Daoy (cell line): Measurements from ENCODE around the gene MAST2. TPM values are rescaled to one million over a fixed set of nuclear protein-coding genes. Genes with fewer than 3 reads are reported as not detected.
A peak's percentile ranks its signal among the peaks of the same experiment; 100 is the strongest.
"Not testable (repeated sequence)": the region's sequence is repeated elsewhere in the genome, so short reads cannot be mapped to it uniquely, and the experiment has no call there.

Experiments
- DNase-seq: peaks from one replicate; pipeline ENCODE4 v3.0.0-alpha.2; 2015; ENCODE audit warnings: low read depth
- total RNA-seq: library from RNA; depleted of rRNA; stranded (reverse); fragments of >200 nt; shearing (Covaris generic); gene quantifications from 2 replicates; pipeline ENCODE4 v1.2.3, GENCODE V29; 2014

Gene MAST2
- total RNA-seq, 1 experiment from 2014 or later, result 10.7 TPM

- DNase-seq, result not testable (repeated sequence)
These were observed 128.8 kb downstream of the MAST2 start for GRCh38 chr1:45932205-45932604.

DNA sequence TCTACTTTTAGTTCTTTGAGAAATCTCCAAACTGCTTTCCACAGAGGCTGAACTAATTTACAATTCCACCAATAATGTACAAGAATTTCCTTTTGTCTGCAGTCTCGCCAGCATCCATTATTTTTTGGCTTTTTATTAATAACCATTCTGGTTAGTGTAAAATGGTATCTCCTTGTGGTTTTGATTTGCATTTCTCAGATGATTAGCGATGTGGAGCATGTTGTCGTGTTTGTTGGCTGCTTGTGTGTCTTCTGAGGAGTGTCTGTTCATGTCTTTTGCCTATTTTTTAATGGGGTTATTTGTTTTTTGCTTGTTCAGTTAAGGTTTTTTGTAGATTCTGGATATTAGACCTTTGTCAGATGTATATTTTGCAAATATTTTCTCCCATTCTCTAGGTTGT, 131.5 kb downstream of the MAST2 start:
- no peak for DNase-seq

DNA sequence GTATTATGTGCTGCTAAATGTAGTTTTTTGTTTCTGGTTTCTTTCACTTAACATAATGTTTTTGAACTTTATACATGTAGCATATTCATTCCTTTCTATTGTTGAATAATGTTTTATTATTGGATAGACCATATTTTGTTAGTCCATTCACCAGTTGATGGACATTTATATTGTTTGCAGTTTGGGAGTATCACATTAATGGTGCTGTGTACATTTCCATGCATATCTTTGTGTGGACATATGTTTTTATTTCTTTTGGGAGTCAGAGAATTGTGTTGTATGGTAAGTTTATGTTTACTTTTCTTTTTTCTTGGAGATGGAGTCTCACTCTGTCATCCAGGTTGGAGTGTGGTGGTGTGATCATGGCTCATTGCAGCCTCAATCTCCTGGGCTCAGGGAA, 134.6 kb downstream of the MAST2 start:
- no peak for DNase-seq

- no peak for DNase-seq
These were observed 139.0 kb downstream of the MAST2 start for GRCh38 chr1:45942411-45942810.

GRCh38 chr1:45943185-45943584, 139.8 kb downstream of the MAST2 start:
- no peak for DNase-seq

DNA sequence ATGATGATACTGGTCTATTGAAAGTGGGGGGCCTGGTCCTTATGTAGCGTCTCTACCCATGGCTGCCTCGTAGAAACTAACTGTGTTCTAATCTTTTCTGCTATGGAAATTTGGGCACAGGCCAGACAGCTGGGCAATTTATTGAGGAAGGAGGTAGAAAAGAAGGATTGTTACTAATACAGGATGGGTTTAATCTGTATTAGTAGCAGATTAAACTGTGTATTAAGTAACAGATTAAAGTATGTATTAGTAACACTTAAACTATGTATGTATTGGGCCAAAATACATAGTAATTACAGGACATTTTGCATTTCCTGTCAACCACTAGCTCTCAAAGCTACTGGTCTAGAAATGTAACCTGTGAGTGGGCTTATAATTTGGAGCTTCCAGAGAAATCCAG, 142.0 kb downstream of the MAST2 start:
- DNase-seq, result no peak

DNA sequence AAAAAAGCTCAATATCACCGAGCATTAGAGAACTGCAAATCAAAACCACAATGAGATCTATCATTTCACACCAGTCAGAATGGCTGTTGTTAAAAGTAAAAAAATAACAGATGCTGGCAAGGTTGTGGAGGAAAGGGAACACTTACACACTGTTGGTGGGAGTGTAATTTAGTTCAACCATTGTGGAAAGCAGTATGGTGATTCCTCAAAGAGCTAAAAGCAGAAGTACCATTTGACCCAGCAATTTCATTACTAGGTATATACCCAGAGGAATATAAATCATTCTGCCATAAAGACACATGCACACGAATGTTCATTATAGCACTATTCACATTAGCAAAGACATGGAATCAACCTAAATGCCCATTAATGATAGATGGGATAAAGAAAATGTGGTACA, 146.1 kb downstream of the MAST2 start:
- DNase-seq, result not testable (repeated sequence)

- no peak for DNase-seq
These were observed 148.7 kb downstream of the MAST2 start for GRCh38 chr1:45952072-45952471.

- DNase-seq, result peak; percentile 41
These were observed 150.8 kb downstream of the MAST2 start for GRCh38 chr1:45953934-45954847.

GRCh38 chr1:45957684-45958083, 154.3 kb downstream of the MAST2 start:
- DNase-seq, result no peak

DNA sequence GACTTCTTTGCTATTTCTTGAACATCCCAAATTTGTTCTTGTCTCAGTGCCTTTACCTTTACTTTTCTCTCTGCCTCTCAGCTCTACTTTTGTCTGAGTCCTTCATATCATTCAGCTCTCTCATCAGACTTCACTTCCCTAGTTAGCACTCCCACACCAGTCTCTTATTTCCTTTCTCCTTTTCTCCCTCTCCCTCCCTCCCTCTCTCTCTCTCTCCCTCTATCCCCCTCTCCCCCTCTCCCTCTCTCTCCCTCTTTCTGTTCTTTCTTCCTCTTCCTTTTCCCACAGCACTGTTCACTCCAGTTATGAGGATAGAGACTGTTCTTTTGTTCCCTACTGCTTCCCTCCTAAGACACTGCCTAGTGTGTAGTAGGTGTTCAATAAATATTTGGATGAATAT, 154.9 kb downstream of the MAST2 start:
- DNase-seq, result no peak

DNA sequence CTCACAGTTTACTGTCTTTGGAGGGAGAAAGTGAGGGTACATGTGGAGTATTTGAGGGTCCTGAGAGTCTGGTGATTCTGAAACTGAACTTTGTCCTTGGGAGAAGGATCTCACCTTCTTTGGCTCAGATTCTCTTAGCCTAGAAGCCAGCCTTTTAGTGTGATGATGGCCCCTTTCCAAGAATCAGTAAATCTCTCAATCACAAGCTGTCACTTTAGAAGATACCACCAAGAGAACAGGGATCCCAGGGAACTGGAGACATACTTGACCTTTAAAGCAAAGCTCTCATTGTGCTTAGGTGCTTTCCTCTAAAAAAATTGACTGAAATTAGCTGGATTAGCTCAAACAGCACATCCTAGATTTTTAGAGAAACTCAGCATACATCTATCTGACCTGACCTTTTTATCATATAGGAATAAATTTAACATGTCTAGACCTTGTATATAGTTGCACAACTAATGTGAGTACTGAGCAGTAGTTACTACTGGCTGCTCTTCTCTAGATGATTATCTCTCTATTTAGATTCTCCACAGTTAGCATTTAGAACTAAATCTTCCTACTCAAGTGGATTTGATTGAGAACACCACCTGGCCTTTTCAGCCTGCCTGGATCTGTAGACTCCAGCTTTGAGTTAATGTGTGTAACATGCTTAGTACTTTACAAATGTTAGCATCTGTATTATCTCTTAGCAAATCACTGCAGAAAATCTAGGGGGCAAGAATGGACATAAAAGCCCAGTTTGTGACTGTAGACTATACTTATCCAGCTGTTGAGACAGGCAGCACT, 157.7 kb downstream of the MAST2 start:
- DNase-seq, result no peak

DNA sequence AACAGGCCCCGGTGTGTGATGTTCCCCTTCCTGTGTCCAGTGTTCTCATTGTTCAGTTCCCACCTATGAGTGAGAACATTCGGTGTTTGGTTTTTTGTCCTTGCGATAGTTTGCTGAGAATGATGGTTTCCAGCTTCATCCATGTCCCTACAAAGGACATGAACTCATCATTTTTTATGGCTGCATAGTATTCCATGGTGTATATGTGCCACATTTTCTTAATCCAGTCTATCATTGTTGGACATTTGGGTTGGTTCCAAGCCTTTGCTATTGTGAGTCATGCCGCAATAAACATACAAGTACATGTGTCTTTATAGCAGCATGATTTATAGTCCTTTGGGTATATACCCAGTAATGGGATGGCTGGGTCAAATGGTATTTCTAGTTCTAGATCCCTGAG, 158.5 kb downstream of the MAST2 start:
- not testable (repeated sequence) for DNase-seq

GRCh38 chr1:45968941-45969666, 165.7 kb downstream of the MAST2 start:
- DNase-seq, result no peak

- DNase-seq, result no peak
These were observed 166.5 kb downstream of the MAST2 start for GRCh38 chr1:45969866-45970265.

DNA sequence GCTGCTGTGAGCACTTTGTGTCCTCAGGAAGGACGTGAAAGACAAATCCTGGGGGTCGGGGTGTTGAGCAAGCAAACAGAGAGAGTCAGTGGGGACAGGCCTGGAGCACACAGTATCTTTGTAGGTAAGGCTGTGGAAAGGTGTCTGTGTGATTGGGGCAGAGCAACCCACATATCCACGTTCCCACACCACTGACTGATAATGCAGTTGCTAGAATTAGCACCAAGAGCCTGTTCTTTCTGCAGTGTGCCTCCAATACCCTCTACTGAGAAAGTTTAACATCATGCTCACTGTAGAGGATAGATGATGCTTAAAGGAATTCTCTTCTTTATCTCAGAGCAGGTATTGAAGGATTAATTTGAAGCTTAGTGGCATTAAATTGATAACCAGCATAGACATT, 167.9 kb downstream of the MAST2 start:
- no peak for DNase-seq

DNA sequence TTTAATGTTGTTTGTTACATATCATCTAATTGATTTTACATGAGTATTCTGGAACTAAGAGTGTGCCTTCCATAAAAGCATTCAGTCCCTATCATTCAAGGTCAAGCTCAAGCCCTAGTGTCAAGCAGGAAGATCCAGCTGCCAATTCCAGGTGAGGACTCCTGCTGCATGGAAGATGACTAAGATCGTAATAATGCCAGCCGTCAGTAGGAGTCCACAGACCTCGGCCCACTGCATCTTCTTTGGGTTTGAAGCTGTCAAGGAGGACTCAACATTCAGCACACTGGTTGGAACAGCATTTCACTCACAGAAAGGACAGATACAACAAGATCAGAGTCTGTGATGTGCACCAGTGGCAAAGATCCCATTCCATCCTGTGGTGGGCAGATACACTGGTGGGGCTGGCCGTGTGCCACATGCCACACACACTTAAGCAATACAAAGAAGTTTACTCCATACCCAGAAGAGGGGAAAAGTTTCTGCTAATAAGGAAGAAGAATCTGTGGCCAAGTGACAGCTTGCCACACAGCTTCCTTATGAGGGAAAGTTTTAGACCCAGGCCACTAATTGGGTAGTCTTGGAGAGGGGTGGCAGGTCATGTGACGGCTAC, 168.6 kb downstream of the MAST2 start:
- DNase-seq, result no peak

DNA sequence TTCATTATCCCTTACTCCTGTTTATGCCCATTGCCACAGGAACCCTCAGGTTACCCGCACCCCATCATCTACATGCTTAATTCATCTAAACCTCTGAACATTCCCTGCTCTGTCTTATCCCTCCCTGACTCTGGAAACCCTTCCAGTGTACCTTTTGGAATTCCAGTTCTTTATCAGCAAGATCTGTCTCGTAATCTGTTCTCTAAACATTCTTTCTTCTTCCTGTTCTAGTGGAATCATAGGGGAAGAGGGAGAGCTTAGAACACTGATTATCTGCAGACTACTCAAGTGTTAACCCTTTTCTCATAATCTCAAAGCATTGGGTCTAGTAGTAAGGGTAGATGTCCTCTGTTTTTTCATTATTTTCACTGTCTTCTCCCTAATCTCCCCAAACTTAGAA, 169.2 kb downstream of the MAST2 start:
- DNase-seq, result no peak

DNA sequence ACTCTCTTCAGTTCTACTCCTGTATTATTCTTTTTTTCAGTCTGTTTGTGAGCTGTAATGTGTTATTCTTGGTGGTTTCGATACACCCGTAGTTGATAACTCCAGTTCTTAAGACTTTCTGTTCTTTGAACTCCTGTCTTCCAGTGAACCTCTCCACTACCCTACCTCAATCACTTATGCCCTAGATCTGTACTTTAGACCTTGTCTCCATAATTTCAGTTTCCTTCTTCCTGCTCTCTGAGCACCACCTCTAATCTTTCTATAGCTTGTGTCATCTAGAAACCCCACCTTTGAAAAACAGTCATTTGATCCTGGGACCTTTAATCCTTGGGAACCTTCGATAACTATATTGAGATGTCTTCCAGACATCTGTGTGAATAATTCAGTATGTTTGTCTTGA, 169.7 kb downstream of the MAST2 start:
- no peak for DNase-seq

DNA sequence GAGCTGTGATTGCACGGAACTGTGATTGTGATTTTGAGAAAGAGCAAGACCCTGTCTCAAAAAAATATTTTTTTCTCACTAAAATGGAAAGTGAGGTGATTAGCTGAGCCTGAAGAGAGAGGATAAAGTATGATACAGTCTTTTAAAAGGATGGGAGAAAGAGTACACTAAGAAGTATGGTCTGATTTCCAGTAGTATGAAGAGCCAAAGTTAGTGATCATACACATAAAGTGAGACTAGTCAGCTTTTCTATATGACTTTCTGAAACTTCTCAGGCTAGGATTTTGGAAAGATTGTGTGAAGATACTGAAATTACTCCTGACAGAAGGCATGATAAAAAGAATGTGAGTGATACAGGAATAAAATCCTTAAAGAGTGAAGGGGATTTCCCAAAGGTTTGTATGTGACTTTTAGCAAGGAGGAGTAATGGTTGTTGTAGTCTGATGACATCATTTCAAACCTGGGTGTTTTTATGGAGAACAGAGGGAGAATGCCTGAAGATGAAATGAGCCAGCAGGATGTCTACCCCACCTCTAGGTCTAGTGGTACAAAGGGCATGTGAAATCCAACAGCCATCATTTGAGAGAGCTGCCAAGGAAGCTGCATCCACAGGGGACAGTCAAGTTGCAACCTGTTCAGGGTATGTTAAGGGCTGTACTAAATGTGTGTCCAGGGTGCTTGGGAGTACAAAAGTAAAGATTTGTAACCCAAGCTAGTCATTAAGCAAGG, 171.3 kb downstream of the MAST2 start:
- peak; percentile 7 for DNase-seq

GRCh38 chr1:45976623-45977022, 173.2 kb downstream of the MAST2 start:
- no peak for DNase-seq
